ENCODE measurements around the gene MIEF2. TPM values are rescaled to one million over a fixed set of nuclear protein-coding genes. Genes with fewer than 3 reads are reported as not detected.

The MIEF2 gene
- total and polyA plus RNA-seq, 2 donors (not counting 3 experiments of a cell fraction or from before 2014, with no cell fraction given), result 8.3 to 22.7 TPM

GRCh38 chr17:18270046-18270931 is 9.8 kb downstream of the MIEF2 start:
- no peak overlapping the region for H3K9ac ChIP-seq (replicated peaks; ENCODE audit: extremely low read depth, insufficient read depth, low read length)
- DNase-seq (ENCODE audit: low read depth, low spot score), result no peak
- H3K9me3 ChIP-seq (replicated peaks; ENCODE audit: control insufficient read depth, insufficient read depth, low read length), result no peaks in the 10 kb centered on the region
- TF ChIP-seq EZH2 (IDR thresholded peaks at IDR 0.05; ENCODE audit: borderline replicate concordance, low read depth, low read length, severe bottlenecking), result no peak
- TF ChIP-seq MAX (IDR thresholded peaks at IDR 0.05; ENCODE audit: insufficient read depth, insufficient read length), result no peak
- no peak for TF ChIP-seq CTCF (IDR thresholded peaks at IDR 0.05; ENCODE audit: extremely low read depth in 1 of 2, insufficient read depth in 1 of 2, low read depth in 1 of 2, low read length in 2 of 2)
- no peak overlapping the region for H3K4me3 ChIP-seq (replicated peaks in 1 of 3; ENCODE audit: insufficient read depth in 1 of 3, low read depth in 1 of 3, low read length in 3 of 3)
- no TSS peak for BruUV-seq (replicated peaks)
- no peak overlapping the region for H2AFZ ChIP-seq (ENCODE audit: low read depth, low read length)
- no peaks in the 10 kb centered on the region for H3K79me2 ChIP-seq (ENCODE audit: control insufficient read depth, insufficient read depth, low read length)
- dilution Hi-C loops (cut with MboI; ENCODE audit: extremely low pct_ligation_motif_present, low sequenced_read_pairs) (no loop called here), intact Hi-C loops (cut with micrococcal nuclease) (no loop called here)
- H3K4me2 ChIP-seq (ENCODE audit: insufficient read depth, low read length), result no peak overlapping the region
- no peak for FAIRE-seq
- no peaks in the 10 kb centered on the region for H3K4me1 ChIP-seq (ENCODE audit: control insufficient read depth, extremely low read depth, insufficient read depth, low read length)
- H3K9me1 ChIP-seq (replicated peaks; ENCODE audit: control insufficient read depth, extremely low read depth, insufficient read depth, low read length), result no peaks in the 10 kb centered on the region
- H3K36me3 ChIP-seq (ENCODE audit: control insufficient read depth in 2 of 2, extremely low read depth in 1 of 2, insufficient read depth in 2 of 2, low read length in 2 of 2), result peaks cover 5 to 7% of the 10 kb centered on the region in 2 experiments
- ChIA-PET CTCF (interaction anchor here (0.7 to 1.5 kb wide), 2 partner anchors 52 to 130 kb away, joined by 3 to 4 read pairs; no protein-coding TSS in a partner anchor), POLR2A (no interaction called here)
- H3K27me3 ChIP-seq (ENCODE audit: control insufficient read depth in 2 of 2, insufficient read depth in 2 of 2, low read length in 2 of 2), result no peaks in the 10 kb centered on the region
- no peak overlapping the region for H3K27ac ChIP-seq (ENCODE audit: insufficient read depth, low read depth, low read length)
- no peaks in the 10 kb centered on the region for H4K20me1 ChIP-seq (replicated peaks; ENCODE audit: control insufficient read depth, extremely low read depth, insufficient read depth, low read length)

- CTCF ChIA-PET, result no interaction called here
- no peaks in the 10 kb centered on the region for H3K9me3 ChIP-seq (replicated peaks; ENCODE audit: control insufficient read depth, insufficient read depth, low read length)
- dilution Hi-C loops (cut with MboI; ENCODE audit: extremely low pct_ligation_motif_present, low sequenced_read_pairs) (no loop called here), intact Hi-C loops (cut with micrococcal nuclease) (no loop called here)
- H3K4me3 ChIP-seq (replicated peaks in 1 of 3; ENCODE audit: insufficient read depth in 1 of 3, low read depth in 1 of 3, low read length in 3 of 3), result no peak overlapping the region
- H3K9me1 ChIP-seq (replicated peaks; ENCODE audit: control insufficient read depth, extremely low read depth, insufficient read depth, low read length), result no peaks in the 10 kb centered on the region
- no peaks in the 10 kb centered on the region for H3K27me3 ChIP-seq (ENCODE audit: control insufficient read depth in 2 of 2, insufficient read depth in 2 of 2, low read length in 2 of 2)
- H3K4me2 ChIP-seq (ENCODE audit: insufficient read depth, low read length), result no peak overlapping the region
- FAIRE-seq, result no peak
- no peaks in the 10 kb centered on the region for H3K79me2 ChIP-seq (ENCODE audit: control insufficient read depth, insufficient read depth, low read length)
- no peak for DNase-seq (ENCODE audit: low read depth, low spot score)
- POLR2A ChIA-PET, result no interaction called here
- H3K27ac ChIP-seq (ENCODE audit: insufficient read depth, low read depth, low read length), result no peak overlapping the region
- no peak for TF ChIP-seq FOS (IDR thresholded peaks at IDR 0.05; ENCODE audit: borderline replicate concordance, insufficient read depth, low read length)
- TF ChIP-seq POLR2AphosphoS5 (IDR thresholded peaks at IDR 0.05; ENCODE audit: insufficient read depth, low read depth, low read length), result no peak
- TF ChIP-seq EZH2 (IDR thresholded peaks at IDR 0.05; ENCODE audit: borderline replicate concordance, low read depth, low read length, severe bottlenecking), result no peak
- no peak for TF ChIP-seq JUN (IDR thresholded peaks at IDR 0.05; ENCODE audit: borderline replicate concordance, insufficient read depth, insufficient read length, low read depth)
- TF ChIP-seq POLR2A (IDR thresholded peaks at IDR 0.05; ENCODE audit: low read depth, low read length), result no peak
- TF ChIP-seq CTCF (IDR thresholded peaks at IDR 0.05; ENCODE audit: extremely low read depth in 1 of 2, insufficient read depth in 1 of 2, low read depth in 1 of 2, low read length in 2 of 2), result no peak
- TF ChIP-seq MAX (IDR thresholded peaks at IDR 0.05; ENCODE audit: insufficient read depth, insufficient read length), result no peak
- no peak for TF ChIP-seq MYC (IDR thresholded peaks at IDR 0.05; ENCODE audit: low read depth, low read length)
- no peak for TF ChIP-seq GATA2 (IDR thresholded peaks at IDR 0.05; ENCODE audit: insufficient read depth, insufficient read length, low read depth, low read length)
- H3K36me3 ChIP-seq (ENCODE audit: control insufficient read depth in 2 of 2, extremely low read depth in 1 of 2, insufficient read depth in 2 of 2, low read length in 2 of 2), result peaks cover 25 to 37% of the 10 kb centered on the region in 2 experiments
- no peaks in the 10 kb centered on the region for H3K4me1 ChIP-seq (ENCODE audit: control insufficient read depth, extremely low read depth, insufficient read depth, low read length)
- BruUV-seq (replicated peaks), result no TSS peak
- H4K20me1 ChIP-seq (replicated peaks; ENCODE audit: control insufficient read depth, extremely low read depth, insufficient read depth, low read length), result no peaks in the 10 kb centered on the region
- no peak overlapping the region for H2AFZ ChIP-seq (ENCODE audit: low read depth, low read length)
- H3K9ac ChIP-seq (replicated peaks; ENCODE audit: extremely low read depth, insufficient read depth, low read length), result no peak overlapping the region
These were observed 16.6 kb downstream of the MIEF2 start for GRCh38 chr17:18277076-18277475.
